EL (cell line): Measurements from ENCODE around the gene NDP.
"Not testable (repeated sequence)": the region's sequence is repeated elsewhere in the genome, so short reads cannot be mapped to it uniquely, and the experiment has no call there.

Experiments
- DNase-seq: peaks from one replicate; pipeline ENCODE4 v3.0.0-alpha.2; 2016

The NDP gene

GRCh38 chrX:43969504-43970501, 3.4 kb downstream of the NDP start:
- DNase-seq = peak; percentile 77

DNA sequence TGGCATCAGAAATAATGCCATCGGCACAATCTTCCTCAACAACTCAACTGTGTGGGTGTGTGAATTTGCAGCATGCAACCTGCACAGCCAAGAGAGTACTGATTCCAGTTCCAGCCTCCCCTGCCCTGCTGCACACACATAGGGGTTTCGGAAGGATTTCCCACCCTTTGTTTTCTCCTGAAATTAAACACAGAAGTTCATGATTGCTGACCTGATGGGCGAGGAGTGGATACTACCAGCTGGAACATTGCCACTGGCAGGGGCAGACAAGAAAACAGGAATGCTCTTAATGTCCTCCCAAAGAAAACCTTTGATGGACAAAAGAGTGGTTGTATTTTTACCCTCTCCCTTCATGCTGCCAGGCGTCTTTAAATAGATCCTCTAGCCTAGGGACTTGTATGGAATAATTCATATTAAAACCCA, 4.8 kb downstream of the NDP start:
- DNase-seq = no peak

GRCh38 chrX:43964936-43965335, 8.3 kb downstream of the NDP start:
- DNase-seq = peak; percentile 38

GRCh38 chrX:43963726-43964125, 9.5 kb downstream of the NDP start:
- DNase-seq = no peak

DNA sequence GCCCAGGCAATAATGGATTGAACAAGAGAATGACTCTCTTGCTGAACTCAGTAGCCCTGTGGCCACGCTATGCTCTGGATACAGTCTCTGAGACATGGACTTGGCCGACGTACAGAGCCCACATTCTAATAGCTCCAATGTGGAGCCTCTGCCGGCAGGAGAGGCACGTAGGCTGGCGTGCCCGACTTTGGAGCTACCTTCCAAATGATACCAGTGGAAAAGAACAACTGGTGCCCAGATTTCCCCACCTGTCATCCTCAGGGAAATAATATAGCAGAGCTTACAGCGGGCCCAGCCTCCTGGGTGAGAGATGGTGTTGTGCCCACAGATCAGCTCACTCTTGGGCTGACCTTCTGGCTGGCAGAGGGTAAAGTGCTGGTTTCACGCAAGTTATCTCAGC, 10.6 kb downstream of the NDP start:
- DNase-seq = no peak

GRCh38 chrX:43961699-43962098, 11.5 kb downstream of the NDP start:
- DNase-seq = no peak

DNA sequence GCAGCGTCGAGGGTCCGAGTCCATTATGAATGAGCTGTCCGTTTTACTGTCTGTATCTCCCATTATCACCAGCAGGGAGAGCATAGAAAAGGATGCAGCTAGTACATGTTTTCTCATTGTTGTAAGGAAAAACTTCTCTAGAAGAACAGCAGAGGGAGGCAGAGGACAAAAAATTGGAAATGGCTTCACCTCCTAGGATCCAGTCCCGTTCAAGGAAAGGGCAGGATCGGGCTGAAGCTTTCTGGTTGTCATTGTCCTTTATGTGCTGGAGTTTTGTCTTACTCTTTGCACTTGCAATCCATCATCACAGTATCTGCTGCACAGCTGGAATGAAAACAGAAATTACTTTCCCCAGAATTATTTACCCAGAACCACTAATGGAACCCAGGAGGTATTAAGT, 14.7 kb downstream of the NDP start:
- peak; percentile 74 for DNase-seq

DNA sequence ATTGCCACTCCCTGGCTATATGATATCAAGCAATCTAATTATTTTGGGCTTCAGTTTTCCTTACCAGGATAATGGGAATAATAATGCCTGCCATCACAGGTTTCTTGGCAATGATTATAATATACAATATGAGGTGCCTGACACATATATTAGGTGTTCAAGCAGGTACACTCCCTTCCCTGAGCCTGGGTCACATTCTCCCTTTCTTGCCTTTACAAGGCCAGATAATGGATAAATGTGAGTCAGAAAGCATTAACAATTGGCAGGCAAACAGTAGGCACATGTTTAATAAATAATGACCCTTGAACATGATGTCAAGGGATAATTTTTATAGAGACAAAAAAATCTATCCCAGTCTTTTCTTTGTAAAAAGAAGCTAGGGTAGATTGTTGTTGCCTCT, 17.2 kb downstream of the NDP start:
- no peak for DNase-seq

- DNase-seq = peak; percentile 13
Measured at GRCh38 chrX:43953218-43953617, 20.0 kb downstream of the NDP start.

DNA sequence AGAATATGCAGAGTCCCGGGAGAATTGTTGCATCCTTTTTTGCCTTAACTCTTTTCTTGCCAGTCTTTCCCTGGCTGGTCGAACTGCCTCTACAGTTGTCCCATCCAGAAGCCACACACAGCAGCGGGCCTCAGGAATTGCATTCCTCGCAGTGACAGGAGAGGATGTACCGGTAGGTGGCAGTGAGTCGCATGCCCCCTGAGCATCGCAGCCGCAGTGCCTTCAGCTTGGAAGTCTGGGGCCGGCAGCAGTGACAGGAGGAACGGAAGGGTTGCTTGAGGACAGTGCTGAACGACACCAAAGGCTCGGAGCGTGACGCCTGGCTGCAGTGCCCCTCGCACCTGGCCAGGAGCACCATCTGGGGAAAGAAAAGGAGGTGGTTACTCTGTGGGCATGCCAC, 23.5 kb downstream of the NDP start:
- no peak for DNase-seq

DNA sequence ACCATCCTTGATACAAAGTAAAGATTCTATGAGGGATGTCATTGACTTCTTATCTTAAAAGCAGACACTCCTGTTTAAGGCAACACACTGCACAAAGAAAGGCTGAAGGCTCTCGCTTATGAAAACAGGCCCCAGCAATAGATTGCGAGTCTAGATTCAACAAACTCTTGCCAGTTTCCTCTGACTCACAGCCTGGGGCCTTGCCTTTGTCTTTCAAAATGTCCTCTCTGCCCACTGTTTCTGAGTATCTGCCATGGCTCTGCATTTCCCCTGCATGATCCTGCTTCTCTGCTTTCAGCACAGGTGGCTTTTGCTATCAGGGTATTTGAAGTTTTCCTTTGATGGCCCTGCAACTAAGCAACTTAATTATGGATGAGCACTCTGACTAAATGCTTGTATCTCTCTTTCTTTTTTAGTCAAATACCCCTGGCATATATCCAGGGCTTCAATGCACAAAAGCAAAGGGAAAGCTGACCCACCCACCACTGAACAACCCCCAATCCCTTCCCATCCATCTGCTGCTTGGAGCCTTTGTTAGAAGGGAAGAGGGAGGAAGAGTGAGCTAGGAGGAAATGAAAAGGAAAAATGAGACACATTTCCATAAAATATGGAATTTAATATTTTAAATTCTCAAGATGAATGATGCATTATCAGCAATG, 32.2 kb downstream of the NDP start:
- peak; percentile 5 for DNase-seq

DNA sequence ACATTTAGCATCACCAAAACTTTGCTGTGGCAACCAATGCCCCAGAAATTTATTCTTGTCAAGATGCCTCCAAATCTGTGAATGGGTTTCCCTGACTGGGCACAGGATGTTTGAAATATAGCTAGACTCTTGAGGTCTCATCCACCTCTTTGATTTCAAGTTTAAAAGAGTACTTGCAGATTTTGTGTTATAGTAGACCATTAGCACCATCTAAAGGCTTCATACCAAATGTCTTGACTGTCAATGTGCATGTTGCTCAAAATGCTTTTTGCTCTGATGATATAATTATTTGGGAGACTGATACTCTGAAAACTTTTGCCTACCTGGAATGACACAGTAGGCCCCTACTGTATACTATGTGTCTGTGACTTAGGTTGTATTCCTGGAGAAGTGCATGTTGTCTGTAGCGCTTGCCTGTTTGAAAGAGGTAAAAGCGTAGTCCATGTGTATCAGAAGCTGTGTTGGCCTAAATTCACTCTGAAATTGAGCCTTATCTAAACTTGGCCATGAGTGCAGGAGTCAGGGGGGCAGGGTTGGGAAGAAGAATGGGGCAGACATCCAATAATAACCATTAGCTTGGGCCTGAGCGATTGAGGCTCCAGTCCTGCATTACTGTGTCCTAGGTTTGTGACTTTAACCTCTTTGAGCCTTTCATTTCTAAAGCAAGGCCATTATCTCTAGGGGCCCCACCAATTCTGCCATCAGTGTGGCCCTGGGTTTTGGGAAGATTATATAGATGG, 33.8 kb downstream of the NDP start:
- no peak for DNase-seq

DNA sequence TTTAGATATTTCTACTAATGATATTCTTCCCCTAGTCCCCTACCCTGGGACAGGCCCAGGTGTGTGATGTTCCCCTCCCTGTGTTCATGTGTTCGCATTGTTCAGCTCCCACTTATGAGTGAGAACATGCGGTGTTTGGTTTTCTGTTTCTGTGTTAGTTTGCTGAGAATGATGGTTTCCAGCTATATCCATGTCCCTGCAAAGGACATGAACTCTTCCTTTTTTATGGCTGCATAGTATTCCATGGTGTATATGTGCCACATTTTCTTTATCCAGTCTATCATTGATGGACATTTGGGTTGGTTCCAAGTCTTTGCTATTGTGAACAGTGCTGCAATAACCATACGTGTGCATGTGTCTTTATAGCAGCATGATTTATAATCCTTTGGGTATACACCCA, 51.2 kb downstream of the NDP start:
- not testable (repeated sequence) for DNase-seq

- not testable (repeated sequence) for DNase-seq
Measured at GRCh38 chrX:43910772-43911171, 62.4 kb downstream of the NDP start.

GRCh38 chrX:43910012-43910411, 63.2 kb downstream of the NDP start:
- DNase-seq = no peak

DNA sequence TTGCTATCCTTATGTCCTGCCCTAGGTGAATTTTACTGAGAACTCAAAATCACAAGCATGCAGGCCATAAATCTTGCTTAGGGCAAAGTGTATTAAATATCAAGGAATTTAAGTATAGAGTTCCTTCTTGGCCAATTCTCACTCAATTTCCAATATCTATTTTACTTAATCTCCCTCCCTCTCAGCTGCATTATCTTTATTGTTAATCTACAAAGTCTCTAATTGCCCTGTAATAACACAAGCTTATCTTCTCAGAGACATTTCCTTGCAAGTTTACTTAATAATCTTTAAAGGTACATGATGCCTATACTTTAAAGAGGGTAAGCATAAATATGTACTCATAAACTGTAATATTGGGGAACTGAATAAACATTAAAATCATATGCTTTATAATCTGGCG, 64.0 kb downstream of the NDP start:
- no peak for DNase-seq

DNA sequence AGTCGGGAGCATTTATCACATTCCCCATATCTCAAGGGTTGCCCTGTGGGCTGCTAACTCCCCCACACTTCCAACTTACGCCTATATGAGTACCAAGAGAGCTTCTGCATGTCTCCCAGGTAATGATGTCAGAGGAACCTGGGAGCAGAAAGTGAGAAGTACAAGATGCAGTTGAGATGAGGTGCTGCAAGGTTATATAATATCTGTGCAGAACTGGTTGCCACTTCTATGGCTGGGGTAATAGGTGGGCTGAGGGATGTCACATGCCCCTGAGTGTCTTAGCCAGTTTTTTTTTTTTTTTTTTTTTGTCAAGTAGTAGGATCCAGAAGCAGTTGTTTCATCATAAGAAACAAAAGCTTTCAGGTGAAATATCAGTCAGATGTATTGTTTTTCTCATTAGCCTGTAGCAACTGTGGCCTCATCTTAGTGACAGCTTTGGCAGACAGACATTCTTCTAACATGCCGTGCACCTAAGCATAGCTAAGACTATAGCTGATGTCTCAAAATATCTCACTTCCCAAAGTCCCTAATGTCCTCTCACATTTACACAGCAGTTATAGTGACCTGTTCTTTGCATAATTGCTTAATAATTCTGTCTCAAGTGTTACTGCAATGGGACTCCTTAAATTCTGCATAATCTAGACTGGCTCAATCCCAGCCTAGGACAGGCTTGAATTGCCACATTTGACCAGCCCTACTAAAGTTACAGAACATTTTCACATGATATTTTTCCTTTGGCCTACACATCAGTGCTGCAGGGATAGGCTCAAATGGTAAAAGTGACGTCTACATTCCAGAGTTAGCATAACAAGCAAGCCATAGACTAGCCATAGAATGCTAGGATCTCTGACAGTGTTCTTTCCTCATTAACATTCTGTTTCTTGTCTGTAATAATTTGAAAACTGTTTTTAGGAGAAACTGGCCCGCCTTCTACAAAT, 73.0 kb downstream of the NDP start:
- DNase-seq = no peak
